ENCODE measurements around the gene DGKI. TPM values are rescaled to one million over a fixed set of nuclear protein-coding genes. Genes with fewer than 3 reads are reported as not detected.

Gene DGKI
- total and polyA plus RNA-seq, 5 donors from 2014 or later: not detected

GRCh38 chr7:137578541-137578940, 268.2 kb downstream of the DGKI start:
- Histone ChIP-seq H3K4me3 (ENCODE audit: low read depth, low read length) (no peak overlapping the region), H3K36me3 (ENCODE audit: control insufficient read depth, insufficient read depth, low read length) (no peaks in the 10 kb centered on the region), H3K9me3 (ENCODE audit: control insufficient read depth in 2 of 2, low read length in 2 of 2) (no peaks in the 10 kb centered on the region), H3K4me1 (ENCODE audit: control insufficient read depth, insufficient read depth, low read length, poor library complexity, severe bottlenecking) (no peaks in the 10 kb centered on the region), H3K27me3 (ENCODE audit: control insufficient read depth, insufficient read depth, low read length) (no peaks in the 10 kb centered on the region), H3K27ac (ENCODE audit: insufficient read depth, low read length, poor library complexity, severe bottlenecking) (no peak overlapping the region)
- ATAC-seq (ENCODE audit: low read depth in 2 of 2) (no peak), DNase-seq (no peak)
- Mint-ChIP-seq H3K9me3 (no peaks in the 10 kb centered on the region), H3K27ac (no peak overlapping the region), H3K36me3 (no peaks in the 10 kb centered on the region), H3K27me3 (peaks cover 4% of the 10 kb centered on the region), H3K4me1 (no peaks in the 10 kb centered on the region), H3K4me3 (no peak overlapping the region)

DNA sequence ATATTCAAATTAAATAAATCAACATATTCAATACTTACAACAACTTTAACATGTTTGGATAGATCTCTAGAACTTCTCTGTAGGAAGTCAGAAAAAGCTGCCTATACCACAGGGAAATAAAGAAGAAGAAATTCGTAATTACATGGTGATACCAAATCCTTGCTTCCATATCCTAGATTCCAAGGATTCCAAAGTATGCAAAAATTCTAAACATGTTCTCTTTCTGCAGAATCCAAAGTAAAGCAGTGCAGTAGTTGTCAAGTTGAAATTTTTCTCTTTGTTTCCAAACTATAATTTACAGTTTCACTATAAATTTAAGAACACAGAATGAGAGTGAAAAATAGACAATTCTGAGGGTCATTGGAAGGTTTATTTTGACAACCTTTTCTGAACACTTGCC, 269.6 kb downstream of the DGKI start:
- Histone ChIP-seq H3K36me3 (ENCODE audit: control insufficient read depth, insufficient read depth, low read length) (no peaks in the 10 kb centered on the region), H3K27me3 (ENCODE audit: control insufficient read depth, insufficient read depth, low read length) (no peaks in the 10 kb centered on the region), H3K4me3 (ENCODE audit: low read depth, low read length) (no peak overlapping the region), H3K9me3 (ENCODE audit: control insufficient read depth in 2 of 2, low read length in 2 of 2) (no peaks in the 10 kb centered on the region), H3K27ac (ENCODE audit: insufficient read depth, low read length, poor library complexity, severe bottlenecking) (no peak overlapping the region), H3K4me1 (ENCODE audit: control insufficient read depth, insufficient read depth, low read length, poor library complexity, severe bottlenecking) (no peaks in the 10 kb centered on the region)
- no peak overlapping the region for H3K4me3 Mint-ChIP-seq
- H3K27me3 Mint-ChIP-seq: peaks cover 4% of the 10 kb centered on the region
- no peaks in the 10 kb centered on the region for H3K9me3 Mint-ChIP-seq
- no peak overlapping the region for H3K27ac Mint-ChIP-seq
- no peaks in the 10 kb centered on the region for H3K4me1 Mint-ChIP-seq
- ATAC-seq (ENCODE audit: low read depth in 2 of 2) (no peak), DNase-seq (no peak)
- no peaks in the 10 kb centered on the region for H3K36me3 Mint-ChIP-seq

GRCh38 chr7:137576481-137576880, 270.3 kb downstream of the DGKI start:
- Histone ChIP-seq H3K27me3 (ENCODE audit: control insufficient read depth, insufficient read depth, low read length) (no peaks in the 10 kb centered on the region), H3K4me1 (ENCODE audit: control insufficient read depth, insufficient read depth, low read length, poor library complexity, severe bottlenecking) (no peaks in the 10 kb centered on the region), H3K27ac (ENCODE audit: insufficient read depth, low read length, poor library complexity, severe bottlenecking) (no peak overlapping the region), H3K36me3 (ENCODE audit: control insufficient read depth, insufficient read depth, low read length) (no peaks in the 10 kb centered on the region), H3K9me3 (ENCODE audit: control insufficient read depth in 2 of 2, low read length in 2 of 2) (no peaks in the 10 kb centered on the region), H3K4me3 (ENCODE audit: low read depth, low read length) (no peak overlapping the region)
- Mint-ChIP-seq H3K27ac (no peak overlapping the region), H3K27me3 (peaks cover 1% of the 10 kb centered on the region), H3K4me1 (no peaks in the 10 kb centered on the region), H3K36me3 (no peaks in the 10 kb centered on the region), H3K9me3 (peaks cover 0 to under 1% (median 0%) of the 10 kb centered on the region in 7 donors), H3K4me3 (no peak overlapping the region)
- no peak for DNase-seq
- no peak for ATAC-seq (ENCODE audit: low read depth in 2 of 2)

DNA sequence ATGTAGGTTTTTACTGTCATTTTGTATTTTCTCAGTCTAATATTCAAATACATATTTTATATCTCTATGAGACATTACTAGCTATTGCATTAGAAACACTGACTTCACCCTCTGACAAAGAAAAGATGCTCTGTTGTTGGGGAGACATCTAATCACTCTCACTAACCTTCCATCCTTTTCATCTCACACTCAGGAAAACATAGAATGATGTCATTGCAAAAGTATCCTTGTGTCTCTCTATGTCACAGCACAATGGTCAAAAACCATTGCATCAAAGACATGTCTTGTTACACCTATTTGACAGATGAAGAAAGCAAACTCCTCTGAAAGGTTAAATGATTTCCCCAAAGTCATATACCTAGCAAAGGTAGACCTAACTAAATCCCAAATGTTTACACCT, 272.0 kb downstream of the DGKI start:
- DNase-seq: no peak
- H3K9me3 Mint-ChIP-seq: peaks cover 0 to 2% (median 0%) of the 10 kb centered on the region in 7 donors

DNA sequence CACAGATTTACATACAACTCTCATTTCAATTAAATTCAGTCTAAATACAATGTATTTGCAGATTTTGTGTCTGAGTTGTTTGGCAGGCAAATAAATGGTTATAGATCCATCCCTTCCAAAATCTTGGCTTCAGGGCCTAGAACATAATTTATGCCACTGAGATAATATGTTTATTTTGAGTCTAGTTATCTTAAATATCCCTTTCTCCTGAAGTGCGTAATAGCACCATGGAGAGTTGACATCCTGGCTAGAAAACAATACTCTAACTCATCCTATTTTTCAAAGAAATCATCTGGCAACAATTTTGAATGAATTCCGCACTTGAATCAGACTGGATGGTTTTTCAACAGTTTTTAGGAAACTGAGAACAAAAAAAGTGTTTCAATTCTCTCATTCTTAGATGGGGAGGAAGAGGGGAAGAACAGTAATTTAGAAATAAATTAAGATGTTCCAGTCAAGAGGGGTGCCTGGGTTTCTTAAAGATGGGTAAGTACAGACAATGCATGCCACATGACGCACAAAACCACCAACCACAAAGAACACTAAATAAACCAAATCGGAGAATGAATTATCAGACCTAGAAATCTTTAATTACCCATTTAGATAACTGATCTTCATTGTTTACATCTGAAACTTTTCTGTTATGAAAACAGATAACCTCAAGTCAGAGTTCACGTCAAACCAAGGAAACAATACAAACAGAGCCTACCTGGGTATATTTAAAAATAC, 274.6 kb downstream of the DGKI start:
- Mint-ChIP-seq H3K4me3 (no peak overlapping the region), H3K27ac (no peak overlapping the region), H3K4me1 (no peaks in the 10 kb centered on the region), H3K27me3 (no peaks in the 10 kb centered on the region), H3K36me3 (no peaks in the 10 kb centered on the region), H3K9me3 (peaks cover 0 to 2% (median 0%) of the 10 kb centered on the region in 7 donors)
- no peak for ATAC-seq (ENCODE audit: low read depth in 2 of 2)
- DNase-seq: no peak
- Histone ChIP-seq H3K36me3 (ENCODE audit: control insufficient read depth, insufficient read depth, low read length) (no peaks in the 10 kb centered on the region), H3K27me3 (ENCODE audit: control insufficient read depth, insufficient read depth, low read length) (no peaks in the 10 kb centered on the region), H3K27ac (ENCODE audit: insufficient read depth, low read length, poor library complexity, severe bottlenecking) (no peak overlapping the region), H3K4me3 (ENCODE audit: low read depth, low read length) (no peak overlapping the region), H3K9me3 (ENCODE audit: control insufficient read depth in 2 of 2, low read length in 2 of 2) (no peaks in the 10 kb centered on the region), H3K4me1 (ENCODE audit: control insufficient read depth, insufficient read depth, low read length, poor library complexity, severe bottlenecking) (no peaks in the 10 kb centered on the region)

More for the DNA sequence above, 272.0 kb downstream of the DGKI start:
- Histone ChIP-seq H3K4me3 (ENCODE audit: low read depth, low read length) (no peak overlapping the region), H3K27me3 (ENCODE audit: control insufficient read depth, insufficient read depth, low read length) (no peaks in the 10 kb centered on the region), H3K27ac (ENCODE audit: insufficient read depth, low read length, poor library complexity, severe bottlenecking) (no peak overlapping the region), H3K9me3 (ENCODE audit: control insufficient read depth in 2 of 2, low read length in 2 of 2) (no peaks in the 10 kb centered on the region), H3K4me1 (ENCODE audit: control insufficient read depth, insufficient read depth, low read length, poor library complexity, severe bottlenecking) (no peaks in the 10 kb centered on the region), H3K36me3 (ENCODE audit: control insufficient read depth, insufficient read depth, low read length) (no peaks in the 10 kb centered on the region)
- no peaks in the 10 kb centered on the region for H3K4me1 Mint-ChIP-seq
- H3K27me3 Mint-ChIP-seq: no peaks in the 10 kb centered on the region
- no peak for ATAC-seq (ENCODE audit: low read depth in 2 of 2)
- H3K4me3 Mint-ChIP-seq: no peak overlapping the region
- H3K36me3 Mint-ChIP-seq: no peaks in the 10 kb centered on the region
- H3K27ac Mint-ChIP-seq: no peak overlapping the region

DNA sequence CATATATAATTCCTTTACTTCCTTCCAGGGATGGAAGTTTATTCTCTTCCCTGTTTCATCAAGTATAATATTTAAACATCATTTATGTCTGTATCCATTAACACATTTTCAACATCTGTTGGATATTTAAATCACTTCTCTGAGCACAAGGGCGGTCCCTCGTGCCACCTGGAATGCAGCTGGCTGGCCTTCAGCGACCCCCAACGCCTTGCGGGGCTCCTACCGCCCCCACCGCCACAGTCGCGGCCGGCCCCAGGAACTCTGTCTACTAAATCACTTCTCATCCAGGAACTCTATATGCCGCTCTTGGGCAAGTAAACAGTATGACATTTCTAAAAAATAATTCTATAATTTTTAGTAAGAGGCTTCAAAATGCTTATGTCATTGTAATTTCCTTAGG, 282.1 kb downstream of the DGKI start:
- H3K27me3 Mint-ChIP-seq: no peaks in the 10 kb centered on the region
- H3K4me1 Mint-ChIP-seq: no peaks in the 10 kb centered on the region
- H3K4me3 Mint-ChIP-seq: no peak overlapping the region
- ATAC-seq (ENCODE audit: low read depth in 2 of 2) (no peak), DNase-seq (no peak)
- peaks cover 0 to 4% (median 0%) of the 10 kb centered on the region in 7 donors for H3K9me3 Mint-ChIP-seq
- Histone ChIP-seq H3K4me1 (ENCODE audit: control insufficient read depth, insufficient read depth, low read length, poor library complexity, severe bottlenecking) (no peaks in the 10 kb centered on the region), H3K27ac (ENCODE audit: insufficient read depth, low read length, poor library complexity, severe bottlenecking) (no peak overlapping the region), H3K4me3 (ENCODE audit: low read depth, low read length) (no peak overlapping the region), H3K27me3 (ENCODE audit: control insufficient read depth, insufficient read depth, low read length) (no peaks in the 10 kb centered on the region), H3K36me3 (ENCODE audit: control insufficient read depth, insufficient read depth, low read length) (no peaks in the 10 kb centered on the region), H3K9me3 (ENCODE audit: control insufficient read depth in 2 of 2, low read length in 2 of 2) (no peaks in the 10 kb centered on the region)
- H3K36me3 Mint-ChIP-seq: no peaks in the 10 kb centered on the region
- H3K27ac Mint-ChIP-seq: no peak overlapping the region

DNA sequence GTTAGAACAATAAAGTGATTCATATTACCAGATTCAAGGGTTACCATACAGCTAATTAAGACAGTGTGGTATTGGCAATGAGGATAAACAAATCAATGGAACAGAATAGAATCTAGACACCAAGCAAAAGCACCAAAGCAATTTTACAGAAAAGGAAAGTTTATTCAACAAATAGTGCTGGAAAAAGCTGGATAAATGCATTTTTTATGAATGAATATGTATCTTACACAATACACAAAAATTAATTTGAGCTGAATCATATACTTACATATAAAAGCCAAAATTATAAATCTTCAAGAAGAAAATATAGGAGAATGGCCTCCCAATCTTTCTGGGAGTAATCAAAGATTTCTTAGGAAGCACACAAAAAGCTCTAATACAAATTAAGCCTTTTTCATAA, 282.8 kb downstream of the DGKI start:
- no peaks in the 10 kb centered on the region for H3K27me3 Mint-ChIP-seq

DNA sequence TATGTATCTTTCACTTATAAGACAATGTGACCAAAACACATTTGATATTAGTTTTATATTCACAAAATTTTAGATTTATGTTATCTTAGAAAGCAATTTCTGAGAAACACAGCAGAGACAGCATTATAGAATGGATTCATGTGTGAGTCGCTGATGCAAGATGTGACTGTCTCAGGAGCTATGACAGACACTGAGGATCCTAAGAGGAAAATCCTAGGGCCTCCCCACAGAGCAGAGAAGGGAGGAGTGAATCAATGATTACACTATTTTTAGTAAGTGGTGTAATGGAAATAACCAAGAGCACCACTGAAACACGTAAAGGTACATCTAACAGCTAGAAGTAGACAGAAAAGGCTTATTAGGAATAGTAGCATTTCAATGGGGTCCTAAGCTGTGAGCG, 299.3 kb downstream of the DGKI start:
- Histone ChIP-seq H3K4me1 (ENCODE audit: control insufficient read depth, insufficient read depth, low read length, poor library complexity, severe bottlenecking) (no peaks in the 10 kb centered on the region), H3K9me3 (ENCODE audit: control insufficient read depth in 2 of 2, low read length in 2 of 2) (no peaks in the 10 kb centered on the region), H3K27ac (ENCODE audit: insufficient read depth, low read length, poor library complexity, severe bottlenecking) (no peak overlapping the region), H3K27me3 (ENCODE audit: control insufficient read depth, insufficient read depth, low read length) (no peaks in the 10 kb centered on the region), H3K4me3 (ENCODE audit: low read depth, low read length) (no peak overlapping the region), H3K36me3 (ENCODE audit: control insufficient read depth, insufficient read depth, low read length) (no peaks in the 10 kb centered on the region)
- ATAC-seq (ENCODE audit: low read depth in 2 of 2) (no peak), DNase-seq (no peak)
- Mint-ChIP-seq H3K36me3 (no peaks in the 10 kb centered on the region), H3K27ac (no peak overlapping the region), H3K4me1 (no peaks in the 10 kb centered on the region), H3K4me3 (no peak overlapping the region), H3K27me3 (no peaks in the 10 kb centered on the region), H3K9me3 (peaks cover 0 to 4% (median 0%) of the 10 kb centered on the region in 7 donors)

More for the DNA sequence above, 282.8 kb downstream of the DGKI start:
- Histone ChIP-seq H3K4me3 (ENCODE audit: low read depth, low read length) (no peak overlapping the region), H3K9me3 (ENCODE audit: control insufficient read depth in 2 of 2, low read length in 2 of 2) (no peaks in the 10 kb centered on the region), H3K4me1 (ENCODE audit: control insufficient read depth, insufficient read depth, low read length, poor library complexity, severe bottlenecking) (no peaks in the 10 kb centered on the region), H3K27ac (ENCODE audit: insufficient read depth, low read length, poor library complexity, severe bottlenecking) (no peak overlapping the region), H3K27me3 (ENCODE audit: control insufficient read depth, insufficient read depth, low read length) (no peaks in the 10 kb centered on the region), H3K36me3 (ENCODE audit: control insufficient read depth, insufficient read depth, low read length) (no peaks in the 10 kb centered on the region)
- DNase-seq (no peak), ATAC-seq (ENCODE audit: low read depth in 2 of 2) (no peak)
- no peak overlapping the region for H3K27ac Mint-ChIP-seq
- H3K4me3 Mint-ChIP-seq: no peak overlapping the region
- peaks cover 0 to 5% (median 0%) of the 10 kb centered on the region in 7 donors for H3K9me3 Mint-ChIP-seq
- H3K36me3 Mint-ChIP-seq: no peaks in the 10 kb centered on the region
- H3K4me1 Mint-ChIP-seq: no peaks in the 10 kb centered on the region

Measured in CD4-positive, CD25-positive, alpha-beta regulatory T cell (primary cell).